ENCODE data around the gene EXOC2.

EXOC2 gene

GRCh38 chr6:571892-572291 is 121.0 kb downstream of the EXOC2 start:
- H3K4me2 ChIP-seq (ENCODE audit: low read length): no peak overlapping the region
- H3K4me1 ChIP-seq (ENCODE audit: low read length): no peaks in the 10 kb centered on the region
- no peak overlapping the region for H2AFZ ChIP-seq (ENCODE audit: low read depth, low read length)
- no peaks in the 10 kb centered on the region for H3K9me3 ChIP-seq (ENCODE audit: insufficient read depth, low read length)
- H3K9ac ChIP-seq (ENCODE audit: low read length): no peak overlapping the region
- H3K36me3 ChIP-seq (replicated peaks; ENCODE audit: low read depth, low read length): peaks cover 4% of the 10 kb centered on the region
- no peaks in the 10 kb centered on the region for H3K79me2 ChIP-seq (ENCODE audit: low read length)
- H3K27ac ChIP-seq (ENCODE audit: low read length): no peak overlapping the region
- H4K20me1 ChIP-seq (ENCODE audit: insufficient read depth, low read length): no peaks in the 10 kb centered on the region
- H3K27me3 ChIP-seq (ENCODE audit: low read depth, low read length): no peaks in the 10 kb centered on the region
- H3K4me3 ChIP-seq (ENCODE audit: low read length): no peak overlapping the region
- TF ChIP-seq CTCF (IDR thresholded peaks at IDR 0.05; ENCODE audit: low read depth, low read length): no peak
- no peak for TF ChIP-seq EZH2phosphoT487 (IDR thresholded peaks at IDR 0.05; ENCODE audit: low read depth)

- Histone ChIP-seq H3K4me2 (ENCODE audit: low read length) (no peak overlapping the region), H4K20me1 (ENCODE audit: insufficient read depth, low read length) (no peaks in the 10 kb centered on the region), H3K9ac (ENCODE audit: low read length) (no peak overlapping the region), H3K79me2 (ENCODE audit: low read length) (no peaks in the 10 kb centered on the region), H3K36me3 (replicated peaks; ENCODE audit: low read depth, low read length) (peaks cover 4% of the 10 kb centered on the region), H3K27me3 (ENCODE audit: low read depth, low read length) (no peaks in the 10 kb centered on the region), H3K4me3 (ENCODE audit: low read length) (no peak overlapping the region), H3K9me3 (ENCODE audit: insufficient read depth, low read length) (no peaks in the 10 kb centered on the region), H3K27ac (ENCODE audit: low read length) (no peak overlapping the region), H2AFZ (ENCODE audit: low read depth, low read length) (no peak overlapping the region), H3K4me1 (ENCODE audit: low read length) (no peaks in the 10 kb centered on the region)
- TF ChIP-seq EZH2phosphoT487 (IDR thresholded peaks at IDR 0.05; ENCODE audit: low read depth): no peak
- no peak for TF ChIP-seq CTCF (IDR thresholded peaks at IDR 0.05; ENCODE audit: low read depth, low read length)
These were observed 122.1 kb downstream of the EXOC2 start for GRCh38 chr6:570825-571224.

- H4K20me1 ChIP-seq (ENCODE audit: insufficient read depth, low read length): no peaks in the 10 kb centered on the region
- no peaks in the 10 kb centered on the region for H3K27me3 ChIP-seq (ENCODE audit: low read depth, low read length)
- TF ChIP-seq CTCF (IDR thresholded peaks at IDR 0.05; ENCODE audit: low read depth, low read length) (no peak), EZH2phosphoT487 (IDR thresholded peaks at IDR 0.05; ENCODE audit: low read depth) (no peak)
- no peaks in the 10 kb centered on the region for H3K79me2 ChIP-seq (ENCODE audit: low read length)
- no peak overlapping the region for H3K27ac ChIP-seq (ENCODE audit: low read length)
- no peaks in the 10 kb centered on the region for H3K4me1 ChIP-seq (ENCODE audit: low read length)
- no peak overlapping the region for H2AFZ ChIP-seq (ENCODE audit: low read depth, low read length)
- H3K4me3 ChIP-seq (ENCODE audit: low read length): no peak overlapping the region
- H3K4me2 ChIP-seq (ENCODE audit: low read length): no peak overlapping the region
- no peaks in the 10 kb centered on the region for H3K36me3 ChIP-seq (replicated peaks; ENCODE audit: low read depth, low read length)
- H3K9ac ChIP-seq (ENCODE audit: low read length): no peak overlapping the region
- H3K9me3 ChIP-seq (ENCODE audit: insufficient read depth, low read length): no peaks in the 10 kb centered on the region
These were observed 123.9 kb downstream of the EXOC2 start for GRCh38 chr6:568954-569523.

- TF ChIP-seq CTCF (IDR thresholded peaks at IDR 0.05; ENCODE audit: low read depth, low read length) (no peak), EZH2phosphoT487 (IDR thresholded peaks at IDR 0.05; ENCODE audit: low read depth) (no peak)
- Histone ChIP-seq H3K9ac (ENCODE audit: low read length) (no peak overlapping the region), H2AFZ (ENCODE audit: low read depth, low read length) (no peak overlapping the region), H3K4me3 (ENCODE audit: low read length) (no peak overlapping the region), H3K27me3 (ENCODE audit: low read depth, low read length) (no peaks in the 10 kb centered on the region), H3K36me3 (replicated peaks; ENCODE audit: low read depth, low read length) (no peaks in the 10 kb centered on the region), H3K4me2 (ENCODE audit: low read length) (no peak overlapping the region), H3K27ac (ENCODE audit: low read length) (no peak overlapping the region), H3K79me2 (ENCODE audit: low read length) (no peaks in the 10 kb centered on the region), H3K4me1 (ENCODE audit: low read length) (no peaks in the 10 kb centered on the region), H3K9me3 (ENCODE audit: insufficient read depth, low read length) (no peaks in the 10 kb centered on the region), H4K20me1 (ENCODE audit: insufficient read depth, low read length) (no peaks in the 10 kb centered on the region)
These were observed 124.9 kb downstream of the EXOC2 start for GRCh38 chr6:568085-568484.
